Measurements from ENCODE around the gene NOS1AP.

NOS1AP gene

DNA sequence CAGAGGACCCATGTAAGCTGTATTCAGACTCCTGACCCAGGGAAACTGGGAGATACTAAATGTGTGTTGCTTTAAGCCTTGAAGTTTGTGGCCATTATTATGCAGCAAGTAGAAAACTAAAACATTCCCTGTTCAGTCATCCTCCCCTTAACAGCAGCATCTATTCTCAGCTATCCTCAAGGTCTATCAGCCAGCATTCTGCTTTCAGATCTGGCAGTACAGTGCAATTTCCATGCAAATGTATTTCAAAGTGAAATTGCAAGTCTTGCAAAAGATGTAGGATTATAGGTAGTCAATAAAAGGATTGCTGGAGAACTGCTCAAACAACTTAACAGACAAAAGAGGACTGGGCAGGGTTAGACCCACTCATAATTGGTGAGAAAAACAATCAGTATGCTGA is 111.3 kb downstream of the NOS1AP start:
- no peak for ATAC-seq
- no peak for TF ChIP-seq SNAI2 (CRISPR knock-in tag; IDR thresholded peaks at IDR 0.05)
- no peak for TF ChIP-seq ISL1 (CRISPR knock-in tag; IDR thresholded peaks at IDR 0.05)
- TF ChIP-seq PPARA (CRISPR knock-in tag; IDR thresholded peaks at IDR 0.05; ENCODE audit: borderline replicate concordance), result no peak
- no peak for TF ChIP-seq ZNF565 (CRISPR knock-in tag; conservative IDR thresholded peaks at IDR 0.05; ENCODE audit: low read depth)
- TF ChIP-seq BACH2 (CRISPR knock-in tag; IDR thresholded peaks at IDR 0.05; ENCODE audit: borderline replicate concordance), result no peak
- TF ChIP-seq ZFP3 (CRISPR knock-in tag; IDR thresholded peaks at IDR 0.05), result no peak
- no peak for TF ChIP-seq CREB5 (CRISPR knock-in tag; IDR thresholded peaks at IDR 0.05; ENCODE audit: low read depth)
- no peak for TF ChIP-seq CSDC2 (CRISPR knock-in tag; IDR thresholded peaks at IDR 0.05)
- no peak for TF ChIP-seq POU6F1 (CRISPR knock-in tag; IDR thresholded peaks at IDR 0.05; ENCODE audit: borderline replicate concordance, low read depth)
- no peak for TF ChIP-seq ZNF70 (CRISPR knock-in tag; IDR thresholded peaks at IDR 0.05)
- no peak for TF ChIP-seq OSR1 (CRISPR knock-in tag; IDR thresholded peaks at IDR 0.05)
- no peak for TF ChIP-seq ZC3H10 (CRISPR knock-in tag; IDR thresholded peaks at IDR 0.05)
- no peak for TF ChIP-seq ZFP30 (CRISPR knock-in tag; IDR thresholded peaks at IDR 0.05)
- TF ChIP-seq, protein P1, sequence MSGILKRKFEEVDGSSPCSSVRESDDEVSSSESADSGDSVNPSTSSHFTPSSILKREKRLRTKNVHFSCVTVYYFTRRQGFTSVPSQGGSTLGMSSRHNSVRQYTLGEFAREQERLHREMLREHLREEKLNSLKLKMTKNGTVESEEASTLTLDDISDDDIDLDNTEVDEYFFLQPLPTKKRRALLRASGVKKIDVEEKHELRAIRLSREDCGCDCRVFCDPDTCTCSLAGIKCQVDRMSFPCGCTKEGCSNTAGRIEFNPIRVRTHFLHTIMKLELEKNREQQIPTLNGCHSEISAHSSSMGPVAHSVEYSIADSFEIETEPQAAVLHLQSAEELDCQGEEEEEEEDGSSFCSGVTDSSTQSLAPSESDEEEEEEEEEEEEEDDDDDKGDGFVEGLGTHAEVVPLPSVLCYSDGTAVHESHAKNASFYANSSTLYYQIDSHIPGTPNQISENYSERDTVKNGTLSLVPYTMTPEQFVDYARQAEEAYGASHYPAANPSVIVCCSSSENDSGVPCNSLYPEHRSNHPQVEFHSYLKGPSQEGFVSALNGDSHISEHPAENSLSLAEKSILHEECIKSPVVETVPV (CRISPR knock-in tag; IDR thresholded peaks at IDR 0.05), result no peak
- no peak for TF ChIP-seq TCF4 (CRISPR knock-in tag; IDR thresholded peaks at IDR 0.05; ENCODE audit: borderline replicate concordance)
- no peak for TF ChIP-seq ESRRG (CRISPR knock-in tag; IDR thresholded peaks at IDR 0.05)
- no peak for TF ChIP-seq ARNTL (CRISPR knock-in tag; IDR thresholded peaks at IDR 0.05; ENCODE audit: borderline replicate concordance, low read depth)
- TF ChIP-seq GLIS3 (CRISPR knock-in tag; IDR thresholded peaks at IDR 0.05), result no peak

DNA sequence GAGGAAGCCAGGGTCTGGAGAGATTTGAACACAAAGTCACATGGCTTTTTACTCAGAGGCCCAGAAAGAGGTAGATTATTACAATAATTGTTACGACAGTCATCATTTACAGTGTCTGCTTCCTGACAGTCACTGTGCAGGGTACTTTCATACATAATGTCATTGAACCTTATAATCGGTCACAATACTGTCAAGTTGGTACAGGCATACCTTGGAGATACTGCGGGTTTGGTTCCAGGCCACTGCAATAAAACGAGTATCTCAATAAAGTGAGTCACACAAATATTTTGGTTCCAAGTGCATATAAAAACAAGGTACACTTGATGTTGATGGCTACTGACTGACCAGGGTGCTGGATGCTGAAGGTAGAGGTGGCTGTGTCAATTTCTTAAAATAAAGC is 112.6 kb downstream of the NOS1AP start:
- no peak for TF ChIP-seq OSR1 (CRISPR knock-in tag; IDR thresholded peaks at IDR 0.05)
- TF ChIP-seq ZNF565 (CRISPR knock-in tag; conservative IDR thresholded peaks at IDR 0.05; ENCODE audit: low read depth), result no peak
- no peak for TF ChIP-seq PATZ1 (CRISPR knock-in tag; IDR thresholded peaks at IDR 0.05; ENCODE audit: borderline replicate concordance)
- TF ChIP-seq TOX (CRISPR knock-in tag; IDR thresholded peaks at IDR 0.05; ENCODE audit: borderline replicate concordance), result no peak
- TF ChIP-seq ZNF8 (CRISPR knock-in tag; IDR thresholded peaks at IDR 0.05), result no peak
- no peak for TF ChIP-seq ESRRG (CRISPR knock-in tag; IDR thresholded peaks at IDR 0.05)
- no peak for TF ChIP-seq RARB (CRISPR knock-in tag; IDR thresholded peaks at IDR 0.05)

GRCh38 chr1:162185314-162186025 is 116.0 kb downstream of the NOS1AP start:
- TF ChIP-seq ISL1 (CRISPR knock-in tag; IDR thresholded peaks at IDR 0.05) (no peak), POU6F1 (CRISPR knock-in tag; IDR thresholded peaks at IDR 0.05; ENCODE audit: borderline replicate concordance, low read depth) (no peak), CSDC2 (CRISPR knock-in tag; IDR thresholded peaks at IDR 0.05) (no peak), ARNTL (CRISPR knock-in tag; IDR thresholded peaks at IDR 0.05; ENCODE audit: borderline replicate concordance, low read depth) (no peak)
- no peak for ATAC-seq

More for the DNA sequence above, 112.6 kb downstream of the NOS1AP start:
- no peak for ATAC-seq

Measured in SK-N-SH treated with all-trans-retinoic acid at 6 μM for 48 hours (cell line).